HCT116 (cell line): ENCODE measurements around the gene ZNF593. TPM values are rescaled to one million over a fixed set of nuclear protein-coding genes. Genes with fewer than 3 reads are reported as not detected.

Experiments
- ATAC-seq: fragments of 200-7000 bp; cut with Tn5 transposase; 2 replicates; pipeline ENCODE4 v1.9.1; 2020; ENCODE audit warnings: mild to moderate bottlenecking, moderate library complexity
- BruUV-seq: library from RNA; stranded (reverse); fragments of 400-500 nt; replicated peaks from 2 replicates; lab custom pipeline; 2021; lab: Mats Ljungman, UMichigan
- CTCF ChIA-PET: fragments of 300-600 bp; sonication (Branson Sonifier 250); formaldehyde crosslinking; loops from one replicate; lab custom pipeline; 2021; ENCODE audit warnings: antibody characterized with exemption; lab: Charles Lee
- POLR2A ChIA-PET: fragments of 300-600, 350-600 bp; sonication (Branson Sonifier 250); formaldehyde crosslinking; loops from one replicate; lab custom pipeline; 2021; ENCODE audit warnings: antibody characterized with exemption; lab: Charles Lee
- RAD21 ChIA-PET, 2 experiments: fragments of 300-600 bp; sonication (Branson Sonifier 250); formaldehyde crosslinking; loops; one replicate each; lab custom pipeline; 2023; ENCODE audit warnings: low total read pairs in 2 of 2; ENCODE audit not compliant: uncharacterized antibody in 2 of 2, unreplicated experiment in 2 of 2, low non-redundant PET in 1 of 2; lab: Charles Lee
- DNase-seq: peaks from one replicate; pipeline ENCODE4 v3.0.0-alpha.2; 2010; ENCODE audit warnings: low read depth, low spot score
- H2AFZ ChIP-seq: fragments of 200-600 bp; shearing (Covaris generic), sonication (generic); 2 replicates; pipeline ENCODE4 v1.6.1; 2017; ENCODE audit warnings: low read depth, mixed run types, mixed read lengths, antibody characterized with exemption, low read length; ENCODE audit not compliant: poor library complexity, severe bottlenecking
- H3K27ac ChIP-seq: 2 replicates; pipeline ENCODE4 v1.5.1; 2012; ENCODE audit warnings: low read depth, low read length
- H3K27me3 ChIP-seq: fragments of 200-600 bp; sonication (generic); 2 replicates; pipeline ENCODE4 v1.6.1; 2016; ENCODE audit warnings: mixed run types, low read length, mixed read lengths; ENCODE audit not compliant: insufficient read depth
- H3K36me3 ChIP-seq, 2 experiments: fragments of 200-500 bp in 1 of 2; fragments of 200-600 bp in 1 of 2; sonication (Bioruptor generic) in 1 of 2; sonication (generic) in 1 of 2; 2 replicates each; pipeline versions ENCODE4 v1.5.1 to v1.6.1; 2014 to 2016; ENCODE audit warnings: low read length in 2 of 2, inconsistent platforms in 1 of 2, mixed read lengths in 1 of 2, mixed run types in 1 of 2; ENCODE audit not compliant: insufficient read depth in 2 of 2, control insufficient read depth in 1 of 2
- H3K4me1 ChIP-seq, 2 experiments: fragments of 200-600 bp in 1 of 2; sonication (generic) in 1 of 2; 2 replicates each; pipeline versions ENCODE4 v1.5.1 to v1.6.1; 2012 to 2017; ENCODE audit warnings: low read length in 2 of 2, inconsistent platforms in 1 of 2, mild to moderate bottlenecking in 1 of 2, mixed read lengths in 1 of 2, mixed run types in 1 of 2, moderate library complexity in 1 of 2; ENCODE audit not compliant: insufficient read depth in 2 of 2, control insufficient read depth in 1 of 2
- H3K4me2 ChIP-seq: fragments of 200-600 bp; sonication (generic); 2 replicates; pipeline ENCODE4 v1.6.1; 2017; ENCODE audit warnings: mixed run types, low read length, mixed read lengths
- H3K4me3 ChIP-seq, 2 experiments: fragments of 200-600 bp in 1 of 2; sonication (generic) in 1 of 2; replicated peaks in 1 of 2; 2 replicates each; pipeline ENCODE4 v1.5.1; 2011 to 2016; ENCODE audit warnings: low read length in 2 of 2, control low read depth in 1 of 2, low read depth in 1 of 2, mild to moderate bottlenecking in 1 of 2, mixed read lengths in 1 of 2, mixed run types in 1 of 2
- H3K79me2 ChIP-seq: fragments of 200-600 bp; sonication (generic); 2 replicates; pipeline ENCODE4 v1.6.1; 2017; ENCODE audit warnings: mild to moderate bottlenecking, mixed run types, low read length, moderate library complexity, mixed read lengths; ENCODE audit not compliant: insufficient read depth
- H3K9ac ChIP-seq: fragments of 200-600 bp; sonication (generic); 2 replicates; pipeline ENCODE4 v1.6.1; 2016; ENCODE audit warnings: low read length, mixed read lengths
- H3K9me2 ChIP-seq: fragments of 200-600 bp; sonication (generic), shearing (Covaris generic); 2 replicates; pipeline ENCODE4 v1.6.1; 2017; ENCODE audit warnings: mixed run types, mild to moderate bottlenecking, moderate library complexity; ENCODE audit not compliant: insufficient read depth
- H3K9me3 ChIP-seq, 2 experiments: fragments of 200-500 bp in 1 of 2; fragments of 200-600 bp in 1 of 2; sonication (Bioruptor generic) in 1 of 2; sonication (generic) in 1 of 2; 2 replicates each; pipeline ENCODE4 v1.6.1; 2014 to 2017; ENCODE audit warnings: low read length in 2 of 2, mixed read lengths in 2 of 2, inconsistent platforms in 1 of 2, low read depth in 1 of 2, mild to moderate bottlenecking in 1 of 2, mixed run types in 1 of 2, moderate library complexity in 1 of 2; ENCODE audit not compliant: control insufficient read depth in 1 of 2, insufficient read depth in 1 of 2
- H4K20me1 ChIP-seq: fragments of 200-600 bp; sonication (generic), shearing (Covaris generic); 2 replicates; pipeline ENCODE4 v1.6.1; 2017; ENCODE audit warnings: mixed run types, mild to moderate bottlenecking, moderate library complexity; ENCODE audit not compliant: insufficient read depth
- ATF3 ChIP-seq: IDR thresholded peaks from 2 replicates; pipeline ENCODE4 v1.6.1; 2012
- CBX3 ChIP-seq: IDR thresholded peaks from 2 replicates; pipeline ENCODE4 v1.6.1; 2012; ENCODE audit warnings: low read depth
- EZH2 ChIP-seq: fragments of 200-600 bp; sonication (generic); IDR thresholded peaks from 2 replicates; pipeline ENCODE4 v1.6.1; 2017; ENCODE audit warnings: antibody characterized with exemption, mixed run types
- EZH2phosphoT487 ChIP-seq: fragments of 200-600 bp; IDR thresholded peaks from 2 replicates; pipeline ENCODE4 v1.6.1; 2018; ENCODE audit warnings: antibody characterized with exemption, borderline replicate concordance
- FOSL1 ChIP-seq: IDR thresholded peaks from 2 replicates; pipeline ENCODE4 v1.6.1; 2012; ENCODE audit warnings: low read depth
- JUND ChIP-seq: IDR thresholded peaks from 2 replicates; pipeline ENCODE4 v1.6.1; 2012
- POLR2A ChIP-seq: IDR thresholded peaks from 2 replicates; pipeline ENCODE4 v1.7.0; 2011; ENCODE audit warnings: borderline replicate concordance; ENCODE audit not compliant: insufficient read depth, insufficient read length; ENCODE audit errors: extremely low read depth
- POLR2AphosphoS5 ChIP-seq: IDR thresholded peaks from 2 replicates; pipeline ENCODE4 v1.6.1; 2011; ENCODE audit warnings: mild to moderate bottlenecking, low read depth, low read length, moderate library complexity
- RAD21 ChIP-seq: IDR thresholded peaks from 2 replicates; pipeline ENCODE4 v1.6.1; 2012; ENCODE audit warnings: low read depth, mild to moderate bottlenecking
- SIN3A ChIP-seq: IDR thresholded peaks from 2 replicates; pipeline ENCODE4 v1.6.1; 2012; ENCODE audit warnings: low read depth
- SP1 ChIP-seq: IDR thresholded peaks from 2 replicates; pipeline ENCODE4 v1.6.1; 2012; ENCODE audit warnings: low read depth
- SRF ChIP-seq: IDR thresholded peaks from 2 replicates; pipeline ENCODE4 v1.6.1; 2012; ENCODE audit warnings: low read depth
- TCF7L2 ChIP-seq: IDR thresholded peaks from 2 replicates; pipeline ENCODE4 v1.7.0; 2011; ENCODE audit warnings: borderline replicate concordance, inconsistent platforms; ENCODE audit not compliant: insufficient read depth, insufficient read length; ENCODE audit errors: extremely low read depth
- YY1 ChIP-seq: IDR thresholded peaks from 2 replicates; pipeline ENCODE4 v1.6.1; 2011; ENCODE audit warnings: low read length, low read depth, moderate library complexity, mild to moderate bottlenecking; ENCODE audit not compliant: insufficient replicate concordance; ENCODE audit errors: extremely low read depth
- ZFX ChIP-seq: fragments of 450-650 bp; IDR thresholded peaks from 2 replicates; pipeline ENCODE4 v1.6.1; 2017
- ZNF274 ChIP-seq: fragments of 200-500 bp; sonication (Bioruptor generic); IDR thresholded peaks from 2 replicates; pipeline ENCODE4 v1.6.1; 2014; ENCODE audit warnings: mild to moderate bottlenecking, low read depth, low read length, inconsistent platforms
- intact Hi-C: fragments of 100-400 bp; cut with micrococcal nuclease; formaldehyde crosslinking; loops from 2 replicates; pipeline ENCODE4 v1.10.0; 2022
- total RNA-seq: library from RNA; stranded (reverse); gene quantifications from one replicate; pipeline ENCODE4 v1.2.1, GENCODE V29; 2021; ENCODE audit not compliant: unreplicated experiment
- TF ChIP-seq, protein P1 (sequence below): IDR thresholded peaks from 2 replicates; pipeline ENCODE4 v1.6.1; 2011; ENCODE audit warnings: mild to moderate bottlenecking, low read length, moderate library complexity; ENCODE audit not compliant: insufficient replicate concordance; ENCODE audit errors: extremely low read depth
- TF ChIP-seq, protein P2 (sequence below): IDR thresholded peaks from 2 replicates; pipeline ENCODE4 v1.6.1; 2012; ENCODE audit warnings: low read depth
- TF ChIP-seq, protein P3 (sequence below): IDR thresholded peaks from 2 replicates; pipeline ENCODE4 v1.6.1; 2012

The ZNF593 gene
- total RNA-seq, 1 experiment from 2014 or later = 62.4 TPM

DNA sequence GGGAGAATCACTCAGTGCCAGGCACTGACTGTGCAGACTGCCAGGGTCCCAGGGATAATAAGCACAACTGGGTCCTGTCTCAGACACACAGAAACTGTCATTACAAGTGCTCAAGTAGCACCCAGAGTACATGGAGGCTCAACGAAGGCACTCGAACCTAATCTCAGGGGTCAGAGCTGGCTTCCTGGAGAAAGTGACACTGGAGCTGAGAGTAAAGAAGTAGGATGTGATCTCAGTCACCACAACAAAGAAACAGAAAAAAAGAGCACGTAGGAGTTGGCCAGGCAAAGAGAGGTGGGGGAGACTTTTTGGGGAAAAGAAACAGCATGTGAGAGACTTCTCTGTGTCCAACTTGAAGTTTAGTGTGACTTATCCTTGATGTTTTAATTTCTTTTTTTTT, 22.0 kb downstream of the ZNF593 start (continued):
- no peak for TF ChIP-seq EZH2
- no peak for TF ChIP-seq YY1
- TF ChIP-seq ZNF274 = no peak
- TF ChIP-seq POLR2AphosphoS5 = no peak
- no peak for TF ChIP-seq SRF
- no peak for TF ChIP-seq EZH2phosphoT487
- TF ChIP-seq, all 23 proteins: peak for 0

DNA sequence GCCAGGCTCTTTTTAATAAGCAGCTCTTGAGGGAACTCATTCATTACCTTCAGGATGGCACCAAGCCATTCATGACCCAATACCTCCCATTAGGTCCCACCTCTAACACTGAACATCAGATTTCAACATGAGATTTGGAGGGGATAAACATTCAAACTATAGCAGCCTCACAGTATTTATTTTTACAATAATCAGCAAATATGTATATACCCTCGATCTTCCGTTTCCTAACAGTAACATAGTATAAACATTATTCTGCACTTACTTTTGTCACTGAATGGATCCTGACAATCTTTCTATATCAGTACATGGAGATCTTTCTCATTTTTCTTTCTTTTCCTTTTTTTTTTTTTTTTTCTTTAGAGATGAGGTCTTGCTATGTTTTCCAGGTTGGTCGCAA, 26.1 kb downstream of the ZNF593 start:
- Histone ChIP-seq H3K9me2 (no peaks in the 10 kb centered on the region), H3K36me3 (no peaks in the 10 kb centered on the region), H3K4me1 (peaks cover 0 to under 1% of the 10 kb centered on the region in 2 experiments; a peak in 1 of 4 replicates), H3K27me3 (no peaks in the 10 kb centered on the region), H3K27ac (no peak overlapping the region), H2AFZ (no peak overlapping the region), H3K79me2 (no peaks in the 10 kb centered on the region), H3K9me3 (no peaks in the 10 kb centered on the region), H3K9ac (no peak overlapping the region), H3K4me2 (no peak overlapping the region), H3K4me3 (no peak overlapping the region), H4K20me1 (no peaks in the 10 kb centered on the region)
- no TSS peak for BruUV-seq
- RAD21 ChIA-PET = no interaction called here
- POLR2A ChIA-PET = no interaction called here
- CTCF ChIA-PET = no interaction called here
- no peak for ATAC-seq
- DNase-seq = no peak
- intact Hi-C loops = no loop called here
- TF ChIP-seq, protein P1, sequence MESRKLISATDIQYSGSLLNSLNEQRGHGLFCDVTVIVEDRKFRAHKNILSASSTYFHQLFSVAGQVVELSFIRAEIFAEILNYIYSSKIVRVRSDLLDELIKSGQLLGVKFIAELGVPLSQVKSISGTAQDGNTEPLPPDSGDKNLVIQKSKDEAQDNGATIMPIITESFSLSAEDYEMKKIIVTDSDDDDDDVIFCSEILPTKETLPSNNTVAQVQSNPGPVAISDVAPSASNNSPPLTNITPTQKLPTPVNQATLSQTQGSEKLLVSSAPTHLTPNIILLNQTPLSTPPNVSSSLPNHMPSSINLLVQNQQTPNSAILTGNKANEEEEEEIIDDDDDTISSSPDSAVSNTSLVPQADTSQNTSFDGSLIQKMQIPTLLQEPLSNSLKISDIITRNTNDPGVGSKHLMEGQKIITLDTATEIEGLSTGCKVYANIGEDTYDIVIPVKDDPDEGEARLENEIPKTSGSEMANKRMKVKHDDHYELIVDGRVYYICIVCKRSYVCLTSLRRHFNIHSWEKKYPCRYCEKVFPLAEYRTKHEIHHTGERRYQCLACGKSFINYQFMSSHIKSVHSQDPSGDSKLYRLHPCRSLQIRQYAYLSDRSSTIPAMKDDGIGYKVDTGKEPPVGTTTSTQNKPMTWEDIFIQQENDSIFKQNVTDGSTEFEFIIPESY = no peak
- no peak for TF ChIP-seq POLR2A
- TF ChIP-seq ZFX = no peak
- TF ChIP-seq, protein P2, sequence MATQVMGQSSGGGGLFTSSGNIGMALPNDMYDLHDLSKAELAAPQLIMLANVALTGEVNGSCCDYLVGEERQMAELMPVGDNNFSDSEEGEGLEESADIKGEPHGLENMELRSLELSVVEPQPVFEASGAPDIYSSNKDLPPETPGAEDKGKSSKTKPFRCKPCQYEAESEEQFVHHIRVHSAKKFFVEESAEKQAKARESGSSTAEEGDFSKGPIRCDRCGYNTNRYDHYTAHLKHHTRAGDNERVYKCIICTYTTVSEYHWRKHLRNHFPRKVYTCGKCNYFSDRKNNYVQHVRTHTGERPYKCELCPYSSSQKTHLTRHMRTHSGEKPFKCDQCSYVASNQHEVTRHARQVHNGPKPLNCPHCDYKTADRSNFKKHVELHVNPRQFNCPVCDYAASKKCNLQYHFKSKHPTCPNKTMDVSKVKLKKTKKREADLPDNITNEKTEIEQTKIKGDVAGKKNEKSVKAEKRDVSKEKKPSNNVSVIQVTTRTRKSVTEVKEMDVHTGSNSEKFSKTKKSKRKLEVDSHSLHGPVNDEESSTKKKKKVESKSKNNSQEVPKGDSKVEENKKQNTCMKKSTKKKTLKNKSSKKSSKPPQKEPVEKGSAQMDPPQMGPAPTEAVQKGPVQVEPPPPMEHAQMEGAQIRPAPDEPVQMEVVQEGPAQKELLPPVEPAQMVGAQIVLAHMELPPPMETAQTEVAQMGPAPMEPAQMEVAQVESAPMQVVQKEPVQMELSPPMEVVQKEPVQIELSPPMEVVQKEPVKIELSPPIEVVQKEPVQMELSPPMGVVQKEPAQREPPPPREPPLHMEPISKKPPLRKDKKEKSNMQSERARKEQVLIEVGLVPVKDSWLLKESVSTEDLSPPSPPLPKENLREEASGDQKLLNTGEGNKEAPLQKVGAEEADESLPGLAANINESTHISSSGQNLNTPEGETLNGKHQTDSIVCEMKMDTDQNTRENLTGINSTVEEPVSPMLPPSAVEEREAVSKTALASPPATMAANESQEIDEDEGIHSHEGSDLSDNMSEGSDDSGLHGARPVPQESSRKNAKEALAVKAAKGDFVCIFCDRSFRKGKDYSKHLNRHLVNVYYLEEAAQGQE = no peak
- TF ChIP-seq RAD21 = no peak
- no peak for TF ChIP-seq CBX3
- no peak for TF ChIP-seq FOSL1
- TF ChIP-seq, protein P3, sequence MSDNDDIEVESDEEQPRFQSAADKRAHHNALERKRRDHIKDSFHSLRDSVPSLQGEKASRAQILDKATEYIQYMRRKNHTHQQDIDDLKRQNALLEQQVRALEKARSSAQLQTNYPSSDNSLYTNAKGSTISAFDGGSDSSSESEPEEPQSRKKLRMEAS = no peak
- TF ChIP-seq TCF7L2 = no peak
- TF ChIP-seq ATF3 = no peak
- no peak for TF ChIP-seq SIN3A
- TF ChIP-seq EZH2phosphoT487 = no peak
- no peak for TF ChIP-seq SP1
- TF ChIP-seq JUND = no peak
- TF ChIP-seq POLR2AphosphoS5 = no peak
